ENCODE results near the gene SPATA46.
"Not testable (repeated sequence)": the region's sequence is repeated elsewhere in the genome, so short reads cannot be mapped to it uniquely, and the experiment has no call there.

Gene SPATA46

GRCh38 chr1:162376691-162377090 is at the start of gene SPATA46:
TSS of gene SPATA46 (minus strand) at chr1:162376854. CDS start at chr1:162376790, 64 bp downstream.
- no peak for DNase-seq (ENCODE audit: low read depth in 2 of 2, low spot score in 1 of 2)

GRCh38 chr1:162422662-162423375 is 46.2 kb upstream of the SPATA46 start:
- DNase-seq (ENCODE audit: low read depth in 2 of 2, low spot score in 1 of 2), result no peak

GRCh38 chr1:162421258-162422164 is 44.9 kb upstream of the SPATA46 start:
- DNase-seq (ENCODE audit: low read depth in 2 of 2, low spot score in 1 of 2), result no peak

GRCh38 chr1:162420120-162420519 is 43.5 kb upstream of the SPATA46 start:
- DNase-seq (ENCODE audit: low read depth in 2 of 2, low spot score in 1 of 2), result no peak

GRCh38 chr1:162419450-162419931 is 42.8 kb upstream of the SPATA46 start:
- DNase-seq (ENCODE audit: low read depth in 2 of 2, low spot score in 1 of 2), result not testable (repeated sequence)

GRCh38 chr1:162418584-162418983 is 41.9 kb upstream of the SPATA46 start:
- not testable (repeated sequence) for DNase-seq (ENCODE audit: low read depth in 2 of 2, low spot score in 1 of 2)

- DNase-seq (ENCODE audit: low read depth in 2 of 2, low spot score in 1 of 2), result no peak
Measured at GRCh38 chr1:162417650-162418049, 41.0 kb upstream of the SPATA46 start.

GRCh38 chr1:162416909-162417308 is 40.3 kb upstream of the SPATA46 start:
- DNase-seq (ENCODE audit: low read depth in 2 of 2, low spot score in 1 of 2), result no peak

- DNase-seq (ENCODE audit: low read depth in 2 of 2, low spot score in 1 of 2), result no peak
Measured at GRCh38 chr1:162416215-162416614, 39.6 kb upstream of the SPATA46 start.

GRCh38 chr1:162412002-162412401 is 35.3 kb upstream of the SPATA46 start, which contains the start of gene SH2D1B:
TSS of gene SH2D1B (minus strand) at chr1:162412136. CDS start at chr1:162412016, 120 bp downstream.
- no peak for DNase-seq (ENCODE audit: low read depth in 2 of 2, low spot score in 1 of 2)

- no peak for DNase-seq (ENCODE audit: low read depth in 2 of 2, low spot score in 1 of 2)
Measured at GRCh38 chr1:162407539-162407938, 30.9 kb upstream of the SPATA46 start.

GRCh38 chr1:162406811-162407210 is 30.2 kb upstream of the SPATA46 start:
- DNase-seq (ENCODE audit: low read depth in 2 of 2, low spot score in 1 of 2), result no peak

- no peak for DNase-seq (ENCODE audit: low read depth in 2 of 2, low spot score in 1 of 2)
Measured at GRCh38 chr1:162405800-162406199, 29.1 kb upstream of the SPATA46 start.

GRCh38 chr1:162404550-162405160 is 28.0 kb upstream of the SPATA46 start:
- no peak for DNase-seq (ENCODE audit: low read depth in 2 of 2, low spot score in 1 of 2)

- DNase-seq (ENCODE audit: low read depth in 2 of 2, low spot score in 1 of 2), result no peak
Measured at GRCh38 chr1:162400790-162401355, 24.2 kb upstream of the SPATA46 start.

GRCh38 chr1:162398999-162399580 is 22.4 kb upstream of the SPATA46 start:
- DNase-seq (ENCODE audit: low read depth in 2 of 2, low spot score in 1 of 2), result no peak

GRCh38 chr1:162397943-162398560 is 21.4 kb upstream of the SPATA46 start:
- no peak for DNase-seq (ENCODE audit: low read depth in 2 of 2, low spot score in 1 of 2)

- no peak for DNase-seq (ENCODE audit: low read depth in 2 of 2, low spot score in 1 of 2)
Measured at GRCh38 chr1:162397039-162397448, 20.4 kb upstream of the SPATA46 start.

- DNase-seq (ENCODE audit: low read depth in 2 of 2, low spot score in 1 of 2), result no peak
Measured at GRCh38 chr1:162396201-162396906, 19.7 kb upstream of the SPATA46 start.

Measured in stimulated activated CD8-positive, alpha-beta memory T cell treated with anti-CD3 and anti-CD28 coated beads, Interleukin-4, amount 100 ng/mL, for 4 hours (primary cell).